ENCODE results near the gene BSN.

Gene BSN

DNA sequence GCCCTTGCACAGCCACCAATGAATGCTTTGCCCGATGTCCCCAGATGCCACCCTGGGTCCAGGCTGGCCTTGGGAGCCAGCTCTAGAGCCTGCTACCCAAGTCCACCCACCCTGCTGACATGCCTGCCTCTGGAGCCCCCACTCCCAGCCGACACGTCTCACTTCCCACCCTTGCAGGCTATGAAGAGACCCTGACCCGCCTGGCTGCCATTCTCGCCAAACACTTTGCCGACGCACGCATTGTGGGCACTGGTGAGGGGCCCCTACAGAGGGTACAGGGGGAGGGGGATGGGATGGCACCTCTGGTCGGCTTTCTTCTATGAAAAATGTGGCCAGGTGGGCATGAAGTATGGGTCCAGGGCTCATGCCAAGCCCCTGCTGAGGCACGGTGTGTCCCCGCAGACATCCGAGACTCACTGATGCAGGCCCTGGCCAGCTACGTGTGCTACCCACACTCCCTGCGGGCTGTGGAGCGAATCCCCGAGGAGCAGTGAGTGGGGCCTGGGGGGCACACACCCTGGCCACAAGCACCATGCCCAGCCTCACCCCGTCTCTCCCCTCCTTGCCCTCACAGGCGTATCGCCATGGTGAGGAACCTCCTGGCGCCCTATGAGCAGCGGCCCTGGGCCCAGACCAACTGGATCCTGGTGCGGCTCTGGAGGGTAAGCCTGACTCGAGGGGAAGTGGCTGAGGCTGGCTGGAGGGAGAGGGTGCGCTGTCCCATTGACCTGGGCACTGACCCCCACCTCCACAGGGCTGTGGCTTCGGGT is 159.2 kb downstream of the BSN start:
- no peak for DNase-seq

DNA sequence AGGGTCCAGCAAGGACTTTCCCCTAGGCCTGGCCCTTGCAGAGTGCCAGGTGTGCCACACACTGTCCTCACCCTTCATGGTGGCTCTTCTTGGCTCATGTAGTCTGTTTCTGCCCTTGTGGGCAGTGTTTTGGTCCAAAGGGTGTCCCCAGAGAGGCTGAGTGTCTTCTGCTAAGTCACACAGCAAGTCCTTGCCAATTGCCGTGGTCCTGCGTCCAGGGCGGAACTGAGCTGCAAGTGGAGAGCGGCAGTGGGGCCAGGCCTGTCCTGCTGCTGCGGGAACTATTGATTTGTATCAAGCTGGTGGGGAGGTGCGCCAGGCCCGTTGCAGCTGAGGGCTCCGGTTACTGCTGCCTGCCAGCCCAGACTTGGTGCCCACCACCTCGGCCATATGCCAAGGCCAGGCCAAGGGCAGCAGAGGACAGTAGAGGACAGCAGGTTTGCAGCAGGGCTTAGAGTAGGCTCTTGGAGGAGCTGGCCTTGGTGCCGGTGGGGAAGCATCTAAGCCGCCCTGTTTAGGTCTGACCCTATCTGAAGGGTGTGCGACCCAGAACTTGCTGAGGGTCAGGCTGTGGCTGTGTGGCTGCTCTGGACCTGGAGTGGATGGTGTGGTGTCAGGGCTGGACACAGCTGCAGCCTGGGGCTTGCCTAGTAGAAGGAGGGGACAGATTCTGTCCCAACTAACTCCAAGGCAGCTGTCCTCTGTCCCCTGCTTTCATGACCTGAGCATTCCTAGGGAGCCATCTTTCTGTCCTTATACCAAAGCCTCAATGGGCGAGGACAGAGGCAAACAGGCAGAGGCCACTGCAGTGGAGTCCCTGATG is 160.7 kb downstream of the BSN start:
- DNase-seq: no peak

DNA sequence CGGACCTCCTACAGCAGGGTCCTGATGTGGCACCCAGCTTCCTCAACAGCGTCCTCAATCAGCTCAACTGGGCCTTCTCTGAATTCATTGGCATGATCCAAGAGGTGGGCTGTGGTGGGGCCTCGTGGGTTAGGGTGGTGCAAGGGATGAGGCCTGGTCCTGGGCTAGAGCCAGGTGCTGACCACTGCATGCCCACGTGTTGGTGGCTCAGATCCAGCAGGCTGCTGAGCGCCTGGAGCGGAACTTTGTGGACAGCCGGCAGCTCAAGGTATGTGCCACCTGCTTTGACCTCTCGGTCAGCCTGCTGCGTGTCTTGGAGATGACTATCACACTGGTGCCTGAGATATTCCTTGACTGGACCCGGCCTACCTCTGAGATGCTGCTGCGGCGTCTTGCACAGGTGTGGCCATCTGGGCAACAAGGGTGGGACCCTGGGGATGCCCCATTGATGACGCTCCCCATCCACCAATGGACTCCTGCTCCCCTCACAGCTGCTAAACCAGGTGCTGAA is 161.4 kb downstream of the BSN start:
- DNase-seq: no peak

DNA sequence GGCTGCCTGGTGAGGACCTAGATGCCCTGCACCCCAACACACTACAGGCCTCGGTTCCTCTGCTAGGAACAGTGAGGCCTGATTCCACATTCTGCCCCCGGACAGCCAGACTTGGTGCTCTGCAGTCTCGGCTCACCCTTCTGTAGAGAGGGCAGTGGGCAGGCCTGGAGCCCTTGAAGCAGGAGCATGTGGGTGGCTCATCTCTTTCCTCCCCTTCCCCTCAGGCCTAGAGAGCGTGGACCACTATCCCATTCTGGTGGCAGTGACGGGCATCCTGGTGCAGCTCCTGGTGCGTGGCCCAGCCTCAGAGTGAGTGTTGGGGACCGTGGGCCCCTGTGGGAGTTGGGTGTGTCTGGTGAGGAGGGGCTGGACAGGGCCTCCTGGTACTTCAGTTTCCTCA is 161.9 kb downstream of the BSN start:
- no peak for DNase-seq

DNA sequence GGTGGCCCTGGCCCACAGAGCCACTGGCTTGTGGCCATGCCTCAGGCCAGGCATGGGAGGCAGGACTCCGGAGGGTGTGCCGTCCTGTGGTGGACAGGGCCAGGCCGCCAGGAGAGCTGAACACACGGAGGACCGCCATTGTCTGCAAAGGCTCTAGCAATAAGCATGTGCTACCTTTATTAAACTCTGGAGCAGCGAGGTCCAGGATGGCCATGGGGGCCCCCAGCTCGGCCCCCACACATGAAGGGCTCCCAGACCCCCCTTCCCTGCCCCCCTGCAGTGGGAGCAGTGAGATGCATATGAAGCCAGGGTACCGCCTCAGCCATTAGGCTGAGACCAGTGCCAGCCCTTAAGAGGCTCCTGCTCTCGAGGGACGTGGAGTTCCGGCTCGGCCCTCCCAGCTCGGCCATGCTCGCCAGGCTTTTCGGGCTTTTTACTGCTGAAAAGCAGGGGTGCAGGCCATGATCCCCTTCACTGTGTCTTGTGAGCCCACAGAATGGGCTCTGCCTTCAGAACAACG is 162.5 kb downstream of the BSN start:
- no peak for DNase-seq

DNA sequence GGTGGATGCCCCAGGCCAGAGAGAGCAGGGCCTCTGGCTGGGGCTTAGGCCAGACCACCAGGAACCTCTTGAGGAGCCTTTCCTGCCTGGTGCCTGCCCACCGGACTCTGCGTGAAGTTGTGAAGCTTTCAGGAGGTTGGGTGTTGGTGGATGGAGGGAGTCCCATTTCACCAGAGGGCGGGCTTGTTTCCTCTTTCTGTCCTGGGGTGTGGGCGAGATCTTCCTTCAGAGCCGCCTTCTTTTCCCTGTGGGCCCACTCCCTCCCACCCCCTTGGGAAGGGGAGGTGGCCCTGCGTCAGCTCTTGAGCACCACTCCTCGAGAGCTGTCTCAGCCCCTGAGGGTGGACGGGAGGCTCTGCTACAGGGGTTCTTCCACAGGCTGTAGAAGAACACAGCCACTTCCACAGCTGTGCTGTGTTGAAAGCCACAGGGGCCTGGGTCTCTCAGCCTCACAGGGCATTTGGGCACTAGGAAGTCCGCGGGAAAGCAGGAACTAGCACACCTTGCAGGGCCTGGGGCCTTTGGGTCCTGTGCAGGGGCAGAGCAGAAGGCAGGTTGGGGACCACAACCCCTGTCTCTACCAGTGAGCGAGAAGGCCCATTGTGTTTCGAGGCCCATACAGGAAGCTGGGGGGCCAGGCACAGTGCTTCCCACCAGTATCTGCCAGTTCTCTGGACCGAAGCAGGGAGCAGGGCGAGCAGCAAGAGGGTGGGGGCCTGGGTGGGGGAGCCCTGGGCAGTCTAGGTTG is 163.1 kb downstream of the BSN start:
- no peak for DNase-seq

DNA sequence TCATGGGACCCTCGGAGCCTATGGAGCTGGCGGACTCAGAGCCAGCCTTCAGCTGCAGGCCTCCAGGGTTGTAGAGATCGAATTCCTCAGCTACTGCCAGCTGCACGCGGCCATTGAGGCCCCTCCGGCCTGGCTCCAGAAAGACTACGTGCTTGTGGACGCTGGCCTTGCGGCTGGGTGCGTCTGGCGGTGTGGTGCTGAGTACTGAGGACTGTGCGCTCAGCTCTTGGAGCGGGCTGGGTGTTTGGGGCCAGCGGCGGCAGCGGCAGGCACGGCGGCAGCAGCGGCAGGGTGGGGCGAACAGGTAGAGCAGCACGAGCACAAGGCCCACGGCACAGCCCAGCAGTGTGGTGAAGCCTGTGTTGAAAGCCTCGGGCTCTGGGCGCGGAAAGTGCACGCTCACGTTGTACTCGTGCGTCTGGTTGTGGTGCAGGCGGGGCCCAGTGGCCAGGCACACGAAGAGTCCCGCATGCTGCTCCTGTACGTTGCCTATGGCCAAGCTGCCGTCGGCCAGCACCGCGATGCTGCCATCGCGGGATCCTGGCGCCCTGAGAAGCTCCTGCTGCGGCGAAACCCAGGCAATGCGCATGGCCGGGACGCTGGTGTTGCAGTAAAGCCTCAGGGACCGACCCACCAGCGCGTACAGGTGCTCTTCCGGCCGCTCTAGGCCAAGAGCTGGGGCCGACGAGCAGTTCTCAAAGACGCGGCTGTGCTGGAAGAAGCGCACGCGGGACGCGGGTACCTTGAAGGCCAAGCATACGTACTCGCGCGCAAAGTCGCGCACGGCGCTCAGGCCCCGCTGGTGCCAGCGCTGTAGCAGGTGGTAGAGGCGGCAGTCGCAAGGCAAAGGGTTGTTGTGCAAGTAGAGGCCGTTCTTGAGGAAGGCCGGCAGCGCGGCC is 163.9 kb downstream of the BSN start:
- no peak for DNase-seq

DNA sequence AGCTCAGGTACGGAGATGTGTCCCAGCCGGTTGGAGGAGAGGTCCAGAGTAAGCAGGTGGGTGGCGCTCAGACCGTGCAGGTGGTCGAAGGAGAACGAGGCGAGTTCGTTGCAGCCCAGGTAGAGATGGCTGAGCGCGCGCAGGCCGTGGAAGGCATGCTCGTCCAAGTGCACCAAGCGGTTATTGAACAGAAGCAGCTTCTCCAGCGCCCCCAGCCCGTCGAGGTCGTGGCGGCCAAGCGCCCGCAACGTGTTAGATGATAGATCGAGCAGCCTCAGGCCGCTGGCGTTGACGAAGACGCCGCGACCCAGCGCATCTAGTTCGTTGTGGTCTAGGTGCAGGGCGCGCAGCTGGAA is 164.6 kb downstream of the BSN start:
- no peak for DNase-seq

DNA sequence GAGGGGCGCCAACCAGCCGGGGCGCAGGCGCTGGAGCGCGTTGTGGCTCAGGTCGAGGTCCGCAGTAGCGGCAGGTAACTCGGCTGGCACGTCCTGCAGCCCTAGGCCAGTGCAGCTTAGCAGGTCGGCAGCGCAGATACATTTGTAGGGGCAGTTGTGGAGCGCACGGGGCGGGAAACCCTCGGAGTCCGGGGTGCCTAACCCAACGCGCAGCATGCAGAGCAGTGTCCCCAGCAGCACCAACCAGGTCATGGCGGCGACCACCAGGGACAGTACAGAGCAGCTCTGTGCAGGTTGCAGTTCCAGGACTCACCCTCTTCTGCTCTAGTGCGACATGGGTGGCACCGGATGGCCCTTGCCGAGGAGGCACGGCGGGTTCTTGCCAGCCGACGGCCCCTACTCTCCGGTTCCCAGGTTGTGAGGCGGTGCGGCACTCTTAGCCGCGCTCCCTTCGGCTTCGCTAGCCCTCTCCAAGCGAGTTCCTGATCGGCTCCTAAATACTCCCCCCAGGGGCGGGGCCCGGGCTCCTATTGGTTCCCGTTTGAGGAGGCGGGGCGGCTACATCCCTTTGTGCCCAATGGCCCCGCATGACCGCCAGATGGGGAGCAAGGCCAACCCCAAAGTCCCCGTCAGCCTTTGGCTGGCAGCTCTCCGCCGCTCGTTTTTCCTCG is 165.1 kb downstream of the BSN start, which contains the start of gene AMIGO3:
Gene AMIGO3, minus strand, starts transcription at position 471 of the 671 bp plus-strand sequence. Its CDS starts 219 bp downstream, at position 252.
- DNase-seq: peak; percentile 48 to 97 (median 90)
